Measurements from ENCODE around the gene IKBKE. TPM values are rescaled to one million over a fixed set of nuclear protein-coding genes. Genes with fewer than 3 reads are reported as not detected.

IKBKE gene
- total and polyA plus RNA-seq, 2 donors (not counting 3 experiments of a cell fraction or from before 2014, with no cell fraction given): 17.9 to 20.7 TPM

DNA sequence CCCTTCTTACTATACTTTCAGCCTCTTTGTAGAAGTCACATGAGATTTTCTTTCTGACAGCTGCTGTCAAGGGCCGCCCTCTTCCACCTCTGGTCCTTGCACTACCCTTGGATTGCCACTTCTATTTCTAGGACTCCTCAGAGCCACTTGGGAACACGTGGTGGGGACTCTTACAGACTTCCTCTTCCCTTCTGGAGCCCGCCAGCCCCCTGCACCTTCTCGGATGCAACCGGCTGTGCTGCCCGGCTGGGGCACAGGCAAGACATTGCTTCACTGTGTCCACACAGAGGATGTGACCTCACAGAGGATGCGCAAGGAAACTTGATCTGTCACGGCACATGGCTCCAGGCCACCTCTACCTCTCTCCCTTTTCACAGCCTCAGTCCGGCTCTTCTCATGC lies 2.4 kb upstream of the IKBKE start:
- H3K4me3 ChIP-seq (replicated peaks in 1 of 3; ENCODE audit: insufficient read depth in 1 of 3, low read depth in 1 of 3, low read length in 3 of 3): no peak overlapping the region
- intact Hi-C loops (cut with micrococcal nuclease): no loop called here
- CTCF ChIA-PET: interaction anchor here (1.1 to 1.3 kb wide), 2 partner anchors 12 to 13 kb away, joined by 4 to 5 read pairs; no protein-coding TSS in a partner anchor
- no peak overlapping the region for H3K9ac ChIP-seq (replicated peaks; ENCODE audit: extremely low read depth, insufficient read depth, low read length)
- peaks cover 0 to 1% of the 10 kb centered on the region in 2 experiments for H3K27me3 ChIP-seq (ENCODE audit: control insufficient read depth in 2 of 2, insufficient read depth in 2 of 2, low read length in 2 of 2)
- H3K27ac ChIP-seq (ENCODE audit: insufficient read depth, low read depth, low read length): no peak overlapping the region
- BruUV-seq (replicated peaks): no TSS peak
- H3K9me3 ChIP-seq (replicated peaks; ENCODE audit: control insufficient read depth, insufficient read depth, low read length): no peaks in the 10 kb centered on the region
- peaks cover 6 to 8% of the 10 kb centered on the region in 2 experiments for H3K36me3 ChIP-seq (ENCODE audit: control insufficient read depth in 2 of 2, extremely low read depth in 1 of 2, insufficient read depth in 2 of 2, low read length in 2 of 2)
- FAIRE-seq (no peak), DNase-seq (ENCODE audit: low read depth, low spot score) (no peak)
- H3K4me2 ChIP-seq (ENCODE audit: insufficient read depth, low read length): no peak overlapping the region
- H3K79me2 ChIP-seq (ENCODE audit: control insufficient read depth, insufficient read depth, low read length): no peaks in the 10 kb centered on the region
- POLR2A ChIA-PET: no interaction called here
- TF ChIP-seq EZH2 (IDR thresholded peaks at IDR 0.05; ENCODE audit: borderline replicate concordance, low read depth, low read length, severe bottlenecking): no peak
- no peaks in the 10 kb centered on the region for H4K20me1 ChIP-seq (replicated peaks; ENCODE audit: control insufficient read depth, extremely low read depth, insufficient read depth, low read length)
- H2AFZ ChIP-seq (ENCODE audit: low read depth, low read length): no peak overlapping the region
- H3K9me1 ChIP-seq (replicated peaks; ENCODE audit: control insufficient read depth, extremely low read depth, insufficient read depth, low read length): no peaks in the 10 kb centered on the region
- H3K4me1 ChIP-seq (ENCODE audit: control insufficient read depth, extremely low read depth, insufficient read depth, low read length): peaks cover 27% of the 10 kb centered on the region
- dilution Hi-C loops (cut with MboI; ENCODE audit: extremely low pct_ligation_motif_present, low sequenced_read_pairs): no loop called here

DNA sequence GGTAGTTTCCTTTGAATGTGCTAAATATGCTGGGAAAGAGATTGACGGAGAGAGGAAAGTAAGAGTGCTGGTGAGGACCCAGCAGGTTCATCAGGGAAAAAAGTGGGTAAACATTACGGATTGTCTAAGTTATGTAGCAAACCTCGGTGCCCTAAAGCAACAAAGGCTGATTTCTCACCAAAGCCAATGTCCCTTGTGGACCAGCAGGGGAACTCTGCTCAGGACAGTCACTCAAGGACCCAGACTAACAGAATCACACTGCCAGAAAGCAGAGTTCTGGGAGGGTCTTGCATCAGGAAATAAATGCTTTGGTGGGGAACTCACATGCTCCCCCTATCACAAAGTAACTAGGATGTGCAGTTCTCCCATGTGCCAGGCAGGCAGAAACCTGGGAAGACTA lies 1.7 kb upstream of the IKBKE start:
- Histone ChIP-seq H2AFZ (ENCODE audit: low read depth, low read length) (no peak overlapping the region), H3K9ac (replicated peaks; ENCODE audit: extremely low read depth, insufficient read depth, low read length) (no peak overlapping the region), H3K27me3 (ENCODE audit: control insufficient read depth in 2 of 2, insufficient read depth in 2 of 2, low read length in 2 of 2) (peaks cover 0 to 1% of the 10 kb centered on the region in 2 experiments), H3K27ac (ENCODE audit: insufficient read depth, low read depth, low read length) (no peak overlapping the region), H3K9me3 (replicated peaks; ENCODE audit: control insufficient read depth, insufficient read depth, low read length) (no peaks in the 10 kb centered on the region), H3K4me1 (ENCODE audit: control insufficient read depth, extremely low read depth, insufficient read depth, low read length) (peaks cover 27% of the 10 kb centered on the region), H3K4me2 (ENCODE audit: insufficient read depth, low read length) (no peak overlapping the region), H4K20me1 (replicated peaks; ENCODE audit: control insufficient read depth, extremely low read depth, insufficient read depth, low read length) (no peaks in the 10 kb centered on the region), H3K4me3 (replicated peaks in 1 of 3; ENCODE audit: insufficient read depth in 1 of 3, low read depth in 1 of 3, low read length in 3 of 3) (no peak overlapping the region), H3K79me2 (ENCODE audit: control insufficient read depth, insufficient read depth, low read length) (no peaks in the 10 kb centered on the region), H3K36me3 (ENCODE audit: control insufficient read depth in 2 of 2, extremely low read depth in 1 of 2, insufficient read depth in 2 of 2, low read length in 2 of 2) (peaks cover 2 to 4% of the 10 kb centered on the region in 2 experiments), H3K9me1 (replicated peaks; ENCODE audit: control insufficient read depth, extremely low read depth, insufficient read depth, low read length) (no peaks in the 10 kb centered on the region)
- DNase-seq (ENCODE audit: low read depth, low spot score) (no peak), FAIRE-seq (no peak)
- ChIA-PET CTCF (interaction anchor here (3.3 kb wide), 1 partner anchor 11 kb away, joined by 56 read pairs; no protein-coding TSS in a partner anchor), POLR2A (no interaction called here)
- dilution Hi-C loops (cut with MboI; ENCODE audit: extremely low pct_ligation_motif_present, low sequenced_read_pairs): no loop called here
- no TSS peak for BruUV-seq (replicated peaks)
- TF ChIP-seq EZH2 (IDR thresholded peaks at IDR 0.05; ENCODE audit: borderline replicate concordance, low read depth, low read length, severe bottlenecking): no peak
- TF ChIP-seq, protein P1, sequence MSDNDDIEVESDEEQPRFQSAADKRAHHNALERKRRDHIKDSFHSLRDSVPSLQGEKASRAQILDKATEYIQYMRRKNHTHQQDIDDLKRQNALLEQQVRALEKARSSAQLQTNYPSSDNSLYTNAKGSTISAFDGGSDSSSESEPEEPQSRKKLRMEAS (IDR thresholded peaks at IDR 0.05; ENCODE audit: insufficient read depth, insufficient read length): no peak
- TF ChIP-seq FOS (IDR thresholded peaks at IDR 0.05; ENCODE audit: borderline replicate concordance, insufficient read depth, low read length): no peak
- TF ChIP-seq, protein P2, sequence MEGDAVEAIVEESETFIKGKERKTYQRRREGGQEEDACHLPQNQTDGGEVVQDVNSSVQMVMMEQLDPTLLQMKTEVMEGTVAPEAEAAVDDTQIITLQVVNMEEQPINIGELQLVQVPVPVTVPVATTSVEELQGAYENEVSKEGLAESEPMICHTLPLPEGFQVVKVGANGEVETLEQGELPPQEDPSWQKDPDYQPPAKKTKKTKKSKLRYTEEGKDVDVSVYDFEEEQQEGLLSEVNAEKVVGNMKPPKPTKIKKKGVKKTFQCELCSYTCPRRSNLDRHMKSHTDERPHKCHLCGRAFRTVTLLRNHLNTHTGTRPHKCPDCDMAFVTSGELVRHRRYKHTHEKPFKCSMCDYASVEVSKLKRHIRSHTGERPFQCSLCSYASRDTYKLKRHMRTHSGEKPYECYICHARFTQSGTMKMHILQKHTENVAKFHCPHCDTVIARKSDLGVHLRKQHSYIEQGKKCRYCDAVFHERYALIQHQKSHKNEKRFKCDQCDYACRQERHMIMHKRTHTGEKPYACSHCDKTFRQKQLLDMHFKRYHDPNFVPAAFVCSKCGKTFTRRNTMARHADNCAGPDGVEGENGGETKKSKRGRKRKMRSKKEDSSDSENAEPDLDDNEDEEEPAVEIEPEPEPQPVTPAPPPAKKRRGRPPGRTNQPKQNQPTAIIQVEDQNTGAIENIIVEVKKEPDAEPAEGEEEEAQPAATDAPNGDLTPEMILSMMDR (IDR thresholded peaks at IDR 0.05; ENCODE audit: extremely low read depth in 1 of 2, insufficient read depth in 1 of 2, low read depth in 1 of 2, low read length in 2 of 2): no peak
- TF ChIP-seq POLR2AphosphoS5 (IDR thresholded peaks at IDR 0.05; ENCODE audit: insufficient read depth, low read depth, low read length): no peak
- no peak for TF ChIP-seq POLR2A (IDR thresholded peaks at IDR 0.05; ENCODE audit: low read depth, low read length)
- TF ChIP-seq GATA2 (IDR thresholded peaks at IDR 0.05; ENCODE audit: insufficient read depth, insufficient read length, low read depth, low read length): no peak
- no peak for TF ChIP-seq MYC (IDR thresholded peaks at IDR 0.05; ENCODE audit: low read depth, low read length)
- TF ChIP-seq JUN (IDR thresholded peaks at IDR 0.05; ENCODE audit: borderline replicate concordance, insufficient read depth, insufficient read length, low read depth): no peak
- intact Hi-C loops (cut with micrococcal nuclease): no loop called here

Measured in endothelial cell of umbilical vein (primary cell).